Activated T-helper 1 cell treated with Interleukin-2 at 50 U/mL for 16 hours (primary cell): Measurements from ENCODE around the gene TECR.

Source experiments
- DNase-seq: peaks from one replicate; pipeline ENCODE4 v3.0.0-alpha.2; 2020; ENCODE audit warnings: low read depth

TECR gene

DNA sequence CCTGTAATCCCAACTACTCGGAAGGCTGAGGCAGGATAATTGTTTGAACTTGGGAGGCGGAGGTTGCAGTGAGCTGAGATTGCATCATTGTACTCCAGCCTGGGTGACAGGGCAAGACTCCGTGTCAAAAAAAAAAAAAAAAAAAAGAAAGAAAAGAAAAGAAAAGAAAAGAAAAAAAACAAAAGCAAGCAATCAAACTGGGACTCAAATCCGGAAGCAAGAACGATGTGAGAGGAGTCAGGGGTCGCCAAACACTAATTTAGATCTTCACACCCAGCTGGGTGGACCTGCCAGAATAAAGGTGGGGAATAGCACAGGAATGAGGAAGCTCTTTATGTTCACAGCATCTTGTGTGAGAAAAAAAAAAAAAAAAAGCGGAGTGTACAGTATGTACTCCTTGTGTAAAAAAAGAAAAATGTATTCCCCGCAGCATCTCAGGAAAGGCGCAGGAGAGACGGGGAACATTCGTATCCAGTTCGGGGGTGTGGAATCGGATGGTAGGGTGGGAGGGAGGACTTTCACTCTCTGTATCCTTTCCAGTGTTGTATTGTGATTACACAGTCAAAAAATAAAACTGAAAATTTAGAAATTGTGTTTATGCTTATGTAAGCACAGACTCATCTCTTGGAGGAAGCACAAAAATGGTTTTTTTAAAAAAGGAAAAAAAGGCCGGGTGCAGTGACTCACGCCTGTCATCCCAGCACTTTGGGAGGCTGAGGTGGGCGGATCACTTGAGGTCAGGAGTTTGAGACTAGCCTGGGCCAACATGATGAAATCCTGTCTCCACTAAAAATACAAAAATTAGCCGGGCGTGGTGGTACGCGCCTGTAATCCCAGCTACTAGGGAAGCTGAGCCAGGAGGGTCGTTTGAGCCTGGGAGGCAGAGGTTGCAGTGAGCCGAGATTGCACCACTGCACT lies 18.8 kb upstream of the TECR start:
- no peak for DNase-seq

DNA sequence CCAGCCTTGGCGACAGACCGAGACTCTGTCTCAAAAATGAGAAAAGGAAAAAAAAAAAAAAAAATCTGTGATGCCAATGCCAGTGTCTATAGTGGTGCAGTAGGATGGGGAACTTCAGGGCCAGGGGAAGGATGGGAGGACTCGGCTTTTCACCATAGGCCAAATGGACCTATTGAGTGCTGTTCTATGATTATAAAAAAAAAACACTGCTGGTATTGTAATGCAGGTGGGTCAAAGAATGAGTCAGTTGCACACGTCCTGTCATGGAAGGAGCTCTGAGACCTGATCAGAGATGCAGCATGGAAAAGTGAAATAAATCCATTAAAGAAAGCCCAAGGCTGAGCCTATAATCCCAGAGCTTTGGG lies 18.2 kb upstream of the TECR start:
- no peak for DNase-seq

DNA sequence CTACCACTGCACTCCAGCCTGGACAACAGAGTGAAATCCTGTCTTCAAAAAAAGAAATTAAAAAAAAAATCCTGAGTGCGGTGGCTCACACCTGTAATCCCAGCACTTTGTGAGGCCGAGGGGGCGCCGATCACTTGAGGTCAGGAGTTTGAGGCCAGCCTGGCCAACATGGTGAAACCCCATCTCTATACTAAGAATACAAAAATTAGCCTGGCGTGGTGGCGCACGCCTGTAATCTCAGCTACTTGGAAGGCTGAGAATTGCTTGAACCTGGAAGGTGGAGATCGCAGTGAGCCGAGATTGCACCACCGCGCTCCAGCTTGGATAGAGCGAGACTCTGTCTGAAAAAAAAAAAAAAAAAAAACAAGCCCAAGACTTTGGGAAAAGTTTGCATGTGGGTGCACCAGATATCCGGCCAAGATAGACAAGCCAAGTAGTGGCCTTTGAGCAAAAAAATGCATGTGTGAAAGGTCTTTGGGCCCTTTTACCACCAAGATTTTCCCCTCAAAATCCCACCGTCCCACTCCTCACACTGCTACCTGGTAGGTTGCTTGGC lies 16.9 kb upstream of the TECR start:
- DNase-seq = no peak

DNA sequence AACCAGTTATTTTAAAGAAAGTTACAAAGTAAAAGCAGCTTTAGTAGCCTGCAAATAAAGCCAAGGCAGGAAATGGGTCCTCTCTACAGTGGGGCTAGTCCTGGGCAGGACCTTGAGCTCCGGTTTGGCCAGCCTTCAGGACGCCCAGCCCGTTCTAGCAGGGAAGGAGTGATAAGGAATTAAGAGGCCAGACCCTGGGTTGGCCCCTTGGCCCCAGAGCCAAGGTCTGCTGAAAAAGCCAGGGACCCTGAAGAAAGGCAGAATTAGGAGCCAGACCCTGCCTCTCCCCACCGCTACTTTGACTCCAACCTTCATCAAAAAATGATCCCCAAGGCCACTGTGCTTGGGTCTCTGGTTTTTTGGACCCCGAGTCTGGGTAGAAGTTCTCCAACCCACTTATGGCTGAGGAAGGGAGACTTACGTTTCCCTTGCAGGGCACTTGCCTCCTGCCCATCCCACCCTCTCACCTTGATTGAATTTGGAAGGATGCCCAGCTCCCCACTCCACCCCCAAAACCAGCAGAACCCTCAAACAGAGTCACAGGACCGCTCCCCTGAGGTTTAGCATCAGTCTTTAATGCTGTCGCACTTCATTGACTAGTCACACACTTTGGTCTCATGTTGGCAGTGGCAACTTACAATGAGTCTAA lies 15.1 kb upstream of the TECR start:
- no peak for DNase-seq

DNA sequence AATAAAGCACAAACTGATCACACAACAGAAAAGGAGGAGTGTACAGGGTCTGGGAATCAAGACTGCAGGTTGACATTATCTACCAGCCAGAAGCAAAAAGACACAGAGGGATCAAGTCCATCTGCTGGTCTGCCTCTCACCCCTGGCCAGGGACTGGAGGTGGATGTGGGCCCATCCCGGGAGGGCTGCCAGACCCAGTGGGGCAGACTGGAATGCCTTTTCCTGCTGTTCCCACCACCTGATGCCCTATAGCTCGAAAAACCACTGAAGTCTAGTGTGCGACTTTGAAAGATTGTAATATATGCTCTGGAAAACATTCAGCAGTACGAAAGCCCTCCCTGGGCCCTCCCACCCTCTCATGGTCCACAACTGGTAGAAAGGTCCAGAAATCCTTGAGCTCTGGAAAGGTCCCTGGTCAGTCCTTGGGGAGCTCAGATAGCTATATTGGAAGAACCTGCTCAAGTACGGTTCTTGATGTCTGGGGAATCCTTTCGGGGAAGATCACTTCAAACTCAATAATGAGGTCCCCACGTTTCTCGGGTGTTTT lies 13.8 kb upstream of the TECR start:
- DNase-seq = no peak

DNA sequence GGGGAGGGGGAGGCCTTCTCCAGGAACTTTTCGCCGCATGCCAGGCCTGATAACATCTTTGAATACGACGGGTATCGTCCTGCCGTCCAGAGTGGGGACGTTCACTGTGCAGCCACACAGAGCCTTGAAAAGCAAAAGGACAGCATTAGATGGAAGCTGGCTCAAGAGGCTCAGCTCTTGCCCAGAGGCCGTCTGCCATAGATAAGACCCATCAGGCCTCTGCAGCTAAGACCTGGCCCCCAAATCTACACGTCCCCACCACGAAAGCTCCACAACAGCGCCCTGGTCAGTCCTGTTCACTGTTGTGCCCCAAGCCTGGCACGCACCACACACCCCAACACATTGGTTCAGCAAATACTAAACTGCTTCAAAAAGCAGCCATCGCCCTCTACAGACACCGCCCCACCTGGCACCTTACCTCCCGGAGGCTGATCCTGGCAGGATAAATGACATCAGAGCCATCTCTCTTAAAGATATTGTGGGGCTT lies 13.3 kb upstream of the TECR start:
- no peak for DNase-seq

DNA sequence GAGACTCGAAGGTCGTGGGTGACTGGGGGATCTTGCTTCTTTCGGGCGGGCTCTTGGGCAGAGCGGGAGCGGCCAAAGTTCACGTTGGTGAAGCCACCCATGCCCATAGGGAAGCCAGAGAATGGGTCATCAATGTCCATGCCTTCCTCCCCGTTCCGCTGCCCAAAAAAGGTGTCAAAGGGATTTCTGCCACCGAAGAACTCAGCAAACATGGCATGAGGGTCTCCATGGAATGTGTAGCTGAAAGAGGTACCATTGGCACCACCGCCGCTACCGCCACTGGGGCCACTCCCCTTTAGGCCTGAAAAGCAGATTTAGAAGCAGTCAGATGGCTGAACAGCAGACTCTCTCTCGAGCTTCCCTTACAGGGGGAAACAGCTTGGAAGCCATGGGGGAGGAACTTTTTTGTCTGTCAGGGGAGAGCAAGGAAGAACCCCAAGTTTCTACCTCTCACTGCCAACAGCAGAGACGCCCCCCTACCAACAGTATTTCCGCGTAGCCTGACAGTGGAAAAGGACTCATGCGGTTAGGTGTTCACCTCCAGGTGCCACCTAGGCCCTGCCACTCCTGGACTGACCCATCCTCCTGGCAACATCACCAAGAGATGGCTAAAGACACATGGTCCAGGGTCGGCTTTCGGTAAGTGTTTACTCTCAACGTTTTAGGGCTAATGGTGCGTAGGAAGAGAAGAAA lies 12.5 kb upstream of the TECR start:
- no peak for DNase-seq

DNA sequence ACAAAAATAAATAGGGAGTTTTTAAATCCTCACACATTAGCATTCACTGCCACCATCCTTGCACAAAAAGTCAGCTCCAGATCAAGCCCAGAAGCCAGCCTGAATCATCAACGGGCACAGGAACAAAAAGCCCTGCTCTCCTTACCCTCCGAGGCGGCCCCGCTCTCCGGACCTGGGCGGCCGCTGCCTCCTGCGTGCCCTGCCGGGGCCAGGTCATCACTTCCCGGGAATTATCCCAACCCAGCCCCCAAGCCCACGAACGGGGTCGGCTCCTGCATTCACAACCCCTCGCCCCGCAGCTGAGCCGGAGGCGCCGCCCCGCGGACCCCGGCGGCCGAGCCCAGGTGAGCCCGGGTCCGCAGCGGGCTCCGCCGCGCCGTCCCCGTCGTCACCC lies 12.0 kb upstream of the TECR start:
- DNase-seq = no peak

DNA sequence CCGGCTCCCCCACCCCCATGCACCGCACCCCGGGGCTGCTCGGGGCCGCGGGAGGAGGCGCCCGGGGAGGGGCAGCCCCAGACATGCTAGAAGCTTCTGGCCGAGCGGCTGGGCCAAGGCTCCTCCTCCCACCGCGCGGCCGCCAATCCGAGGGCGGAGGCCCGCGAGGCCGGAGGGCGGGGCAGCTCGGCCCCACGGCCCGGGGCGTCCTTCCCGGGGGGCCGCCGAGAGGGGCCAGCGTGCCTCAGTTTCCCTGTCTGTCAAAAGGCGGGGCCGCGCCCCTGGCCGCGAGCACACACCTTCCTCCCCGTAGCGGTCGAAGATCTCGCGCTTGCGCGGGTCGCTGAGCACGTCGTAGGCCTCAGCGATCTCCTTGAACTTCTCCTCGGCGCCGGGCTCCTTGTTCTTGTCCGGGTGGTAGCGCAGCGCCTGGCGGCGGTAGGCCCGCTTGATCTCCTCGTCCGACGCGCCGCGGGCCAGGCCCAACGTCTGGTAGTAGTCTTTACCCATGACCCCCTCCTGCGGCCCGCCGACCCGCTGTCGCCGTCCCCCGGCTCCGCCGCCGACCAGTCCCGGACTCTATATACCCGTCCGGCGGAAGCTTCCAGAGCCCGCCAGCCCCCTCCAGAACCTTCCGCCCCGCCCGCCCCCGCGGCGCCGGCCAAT lies 11.4 kb upstream of the TECR start, which contains the start of gene DNAJB1:
Gene DNAJB1, minus strand, starts transcription at position 558 of the 666 bp plus-strand sequence. Its CDS starts 48 bp downstream, at position 510.
- peak; percentile 53 for DNase-seq

DNA sequence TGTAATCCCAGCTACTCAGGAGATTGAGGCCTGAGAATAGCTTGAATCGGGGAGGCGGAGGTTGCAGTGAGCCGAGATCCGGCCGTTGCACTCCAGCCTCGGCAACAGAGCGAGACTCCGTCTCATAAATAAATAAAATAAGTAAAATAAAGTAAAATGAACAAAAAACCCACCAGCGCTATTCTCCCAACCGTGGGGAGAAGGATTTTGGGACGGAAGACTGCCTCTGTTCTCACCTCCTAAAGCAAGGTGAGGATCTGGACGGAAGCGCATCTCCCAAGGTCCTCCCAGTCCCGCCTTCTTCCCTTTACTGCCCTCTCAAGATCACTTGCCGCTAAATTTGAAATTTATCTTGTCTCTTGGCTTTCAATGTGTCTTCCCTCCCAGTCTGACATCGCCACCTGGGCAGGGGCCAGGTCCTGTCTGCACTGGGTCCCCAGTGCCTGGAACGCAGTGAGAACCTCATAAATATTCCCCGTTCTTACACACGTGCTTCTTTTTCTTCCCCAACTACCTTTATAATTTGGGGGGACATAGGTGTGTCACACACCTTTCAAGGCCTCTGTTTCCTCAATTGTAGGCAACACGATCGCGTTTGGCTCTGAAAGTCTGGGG lies 10.0 kb upstream of the TECR start:
- no peak for DNase-seq

DNA sequence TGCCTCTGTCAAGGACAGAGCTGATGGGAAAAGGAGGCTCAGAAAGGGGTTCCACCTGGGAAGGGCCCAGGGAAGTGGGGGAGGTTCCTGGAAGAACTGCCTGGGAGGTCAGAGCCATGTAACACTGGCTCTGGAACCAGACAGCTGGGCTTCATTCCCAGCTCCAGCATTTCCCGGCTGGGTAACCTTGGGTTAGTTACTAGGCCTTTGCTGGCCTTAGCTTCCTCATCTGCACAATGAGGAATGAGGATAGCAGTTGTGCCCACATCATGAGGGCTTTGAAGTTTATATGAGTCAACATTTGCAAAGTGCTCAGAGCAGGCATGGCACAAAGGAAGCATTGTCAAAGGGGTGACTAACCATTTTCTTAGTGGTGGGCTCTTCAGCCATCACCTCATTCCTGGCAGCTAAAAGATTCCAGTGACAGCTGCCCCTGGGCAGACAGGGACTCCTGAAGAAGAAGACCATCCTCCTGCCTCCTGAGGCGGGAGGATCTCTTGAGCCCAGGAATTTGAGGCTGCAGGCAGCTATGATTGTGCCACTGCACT lies 9.5 kb upstream of the TECR start:
- no peak for DNase-seq

DNA sequence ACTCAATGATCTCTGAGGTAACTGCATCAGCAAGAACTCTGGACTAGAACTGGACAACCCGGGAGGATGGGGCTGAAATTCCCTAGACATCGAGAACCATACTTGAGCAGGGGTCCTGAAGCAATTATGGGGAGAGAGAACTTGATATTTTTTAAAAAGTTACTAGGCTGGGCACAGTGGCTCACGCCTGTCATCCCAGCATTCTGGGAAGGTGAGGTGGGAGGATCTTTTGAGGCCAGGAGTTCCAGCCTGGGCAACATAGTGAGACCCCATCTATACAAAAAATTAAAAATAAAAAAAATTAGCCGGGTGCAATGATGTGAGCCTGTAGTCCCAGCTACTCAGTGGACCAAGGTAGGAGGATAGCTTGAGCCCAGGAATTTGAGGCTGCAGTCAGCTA lies 8.9 kb upstream of the TECR start:
- no peak for DNase-seq

DNA sequence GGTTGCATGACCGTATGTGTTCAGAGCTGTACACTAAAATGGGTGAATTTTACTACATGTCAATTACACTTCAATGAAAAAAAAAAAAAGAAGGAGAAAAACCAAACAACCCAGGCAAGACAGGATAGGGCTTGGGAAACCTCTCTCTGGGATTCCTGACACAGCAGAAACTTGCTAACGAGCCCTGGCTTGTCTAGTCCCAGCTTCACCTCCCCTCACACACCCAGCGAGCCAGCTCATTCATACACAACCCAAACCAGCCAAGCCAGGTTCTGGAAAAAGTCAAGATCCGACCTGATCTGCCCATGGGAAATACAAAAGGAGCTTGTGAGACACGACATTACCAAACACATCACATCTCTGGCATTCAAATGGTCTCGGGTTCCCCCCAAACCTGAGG lies 3.7 kb upstream of the TECR start:
- DNase-seq = no peak

DNA sequence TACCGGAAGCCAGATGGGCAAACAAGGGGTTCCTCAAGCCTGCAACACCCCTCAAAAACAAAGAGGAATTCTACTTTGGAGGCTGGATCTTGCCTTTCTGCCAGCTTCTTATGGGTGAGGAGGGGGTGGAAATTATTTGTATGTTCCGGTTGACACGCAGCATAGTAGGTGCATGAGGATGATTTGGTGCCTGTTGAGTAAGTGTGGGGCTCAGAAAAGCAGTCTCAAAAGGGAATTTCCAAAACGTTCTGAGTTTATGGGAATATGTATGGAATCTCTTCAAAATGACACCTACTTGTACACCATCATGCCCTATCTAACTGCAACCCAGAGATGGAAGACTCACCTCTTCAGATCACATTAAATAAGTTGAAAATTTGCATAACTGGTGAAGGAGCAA lies 3.0 kb upstream of the TECR start:
- no peak for DNase-seq

DNA sequence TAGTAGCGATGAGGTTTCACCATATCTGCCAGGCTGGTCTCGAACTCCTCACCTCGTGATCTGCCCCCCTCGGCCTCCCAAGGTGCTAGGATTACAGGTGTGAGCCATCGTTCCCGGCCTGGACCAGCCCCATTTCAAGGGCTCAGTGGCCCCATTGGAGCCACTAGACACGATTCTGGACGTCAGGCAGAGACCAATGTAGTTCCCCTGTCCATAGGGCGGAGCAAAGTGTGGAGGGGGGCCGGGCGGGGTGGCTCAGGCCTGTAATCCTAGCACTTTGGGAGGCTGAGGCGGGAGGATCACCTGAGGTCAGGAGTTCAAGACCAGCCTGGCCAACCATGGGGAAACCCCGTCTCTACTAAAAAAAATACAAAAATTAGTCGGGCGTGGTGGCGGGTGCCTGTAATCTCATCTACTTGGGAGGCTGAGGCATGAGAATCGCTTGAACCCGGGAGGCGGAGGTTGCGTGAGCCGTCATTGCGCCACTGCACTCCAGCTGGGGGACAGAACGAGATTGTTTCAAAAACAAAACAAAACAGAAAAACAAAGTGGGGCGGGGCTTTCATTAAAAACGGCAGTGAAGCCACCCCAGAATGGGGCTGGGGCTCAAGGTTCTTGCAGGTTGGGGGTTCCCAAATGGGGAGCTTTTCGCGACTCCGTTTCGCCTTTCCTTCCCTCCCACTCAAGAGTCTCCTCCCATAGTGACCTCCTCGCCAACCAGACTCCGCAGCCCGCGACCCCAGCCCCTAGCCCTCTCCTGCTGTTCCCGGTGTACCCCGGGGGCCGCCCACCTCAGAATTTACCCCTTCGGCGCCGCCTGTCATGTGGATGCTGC lies 758 bp upstream of the TECR start:
- DNase-seq = no peak

DNA sequence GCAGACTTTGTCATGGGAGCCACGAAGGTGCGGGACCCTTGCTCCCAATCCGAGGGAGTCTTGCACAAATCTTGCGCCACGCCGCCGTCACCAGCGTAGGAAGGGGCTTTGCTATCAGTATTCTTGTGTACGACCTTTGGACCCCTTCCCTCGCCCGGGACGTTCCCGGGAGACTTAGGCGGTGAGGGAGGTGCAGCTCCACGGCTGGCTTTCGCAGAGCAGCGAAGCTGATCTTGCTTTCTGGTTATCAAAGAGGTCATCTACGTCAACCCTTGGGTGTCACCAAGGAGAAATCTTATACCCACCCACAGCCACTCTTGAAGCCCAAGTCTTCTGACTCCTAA lies 583 bp downstream of the TECR start:
- no peak for DNase-seq

DNA sequence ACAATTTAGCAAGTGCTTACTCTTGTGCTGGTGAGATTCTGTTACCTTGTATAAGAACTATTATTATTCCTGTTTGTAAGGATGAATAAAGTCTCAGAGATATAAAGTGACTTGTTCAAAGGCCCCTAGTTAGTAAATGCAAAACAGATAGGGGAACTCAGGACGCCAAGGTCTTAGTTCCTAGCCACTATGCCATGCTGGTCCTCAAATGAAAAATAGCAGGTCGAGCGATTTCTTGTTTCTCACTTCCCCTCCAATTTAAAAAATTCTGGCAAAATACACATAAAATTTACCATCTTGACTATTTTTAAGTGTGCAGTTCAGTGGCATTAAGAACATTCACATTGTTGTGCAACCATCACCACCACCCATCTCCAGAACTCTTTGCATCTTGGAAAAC lies 1.1 kb downstream of the TECR start:
- DNase-seq = no peak

DNA sequence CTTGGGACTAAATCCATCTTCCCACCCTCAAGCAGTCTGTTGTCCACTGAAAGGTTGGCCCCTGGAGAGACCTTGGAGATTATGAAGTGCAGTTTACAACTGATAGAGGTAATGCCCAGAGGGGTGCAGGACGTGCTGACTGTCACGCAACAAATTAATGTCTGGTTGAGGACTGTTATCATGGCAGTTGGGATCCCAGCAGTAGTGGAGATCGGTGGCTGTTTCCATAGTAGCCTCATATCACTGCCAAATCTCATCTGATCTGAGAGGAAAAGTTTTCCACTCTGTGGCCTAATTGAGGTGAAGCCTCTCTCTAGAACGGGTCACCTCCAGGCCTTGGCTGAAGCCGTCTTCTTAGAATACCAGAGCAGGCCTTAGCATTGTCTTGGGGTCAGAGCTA lies 4.1 kb downstream of the TECR start:
- DNase-seq = no peak

DNA sequence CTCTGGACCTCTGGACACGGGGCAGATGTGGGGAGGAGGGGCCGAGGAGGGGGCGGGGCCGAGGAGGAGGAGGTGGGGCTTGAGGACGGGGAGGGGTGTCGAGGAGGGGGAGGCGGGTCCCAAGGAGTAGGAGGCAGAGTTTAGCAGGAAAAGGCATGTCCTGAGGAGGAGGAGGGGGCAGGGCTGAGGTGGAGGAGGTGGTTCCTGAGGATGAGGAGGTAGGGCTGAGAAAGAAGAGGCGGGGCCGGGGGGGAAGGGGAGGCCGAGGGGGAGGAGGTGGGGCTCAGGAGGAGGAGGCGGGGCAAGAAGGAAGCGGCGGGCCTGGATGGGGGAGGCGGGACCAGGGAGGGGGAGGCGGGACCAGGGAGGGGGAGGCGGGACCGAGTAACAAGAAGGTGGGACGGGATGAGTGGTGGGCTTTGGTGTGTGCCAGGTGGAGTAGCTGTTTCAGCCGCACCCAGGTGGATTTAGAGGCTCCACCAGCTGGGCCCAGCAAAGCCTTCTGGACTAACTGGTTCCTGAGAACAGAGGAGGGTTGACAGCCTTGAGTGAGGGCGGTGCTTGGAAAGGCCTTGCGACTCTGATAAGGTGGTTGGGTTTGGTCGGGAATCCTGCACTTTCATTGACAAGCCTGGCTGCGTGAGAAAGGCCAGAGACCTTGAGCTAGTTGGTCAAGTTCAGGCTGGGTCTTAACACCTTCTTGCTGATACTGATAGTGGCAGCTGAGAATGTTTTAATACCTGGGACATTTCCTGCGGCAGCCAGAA lies 7.7 kb downstream of the TECR start:
- DNase-seq = no peak
